Ovary (tissue), 9 donors: ENCODE data around the gene AMOTL2. TPM values are rescaled to one million over a fixed set of nuclear protein-coding genes. Genes with fewer than 3 reads are reported as not detected.

ENCODE experiments used
- DNase-seq, 5 donors: peaks; one replicate each; pipeline ENCODE4 v3.0.0-alpha.2; 2019 to 2020
- H3K27ac ChIP-seq, 2 donors: fragments of 200-600 bp; one replicate each; pipeline versions ENCODE4 v1.5.1 to v1.8.0; 2019 to 2022
- H3K27me3 ChIP-seq: fragments of 200-600 bp; one replicate; pipeline ENCODE4 v1.8.0; 2022
- H3K36me3 ChIP-seq: fragments of 200-600 bp; sonication (generic); one replicate; pipeline ENCODE4 v1.5.1; 2019
- H3K4me1 ChIP-seq: one replicate; pipeline ENCODE4 v1.8.1; 2013; ENCODE audit warnings: mild to moderate bottlenecking, moderate library complexity; ENCODE audit not compliant: insufficient read depth
- H3K4me3 ChIP-seq: fragments of 200-600 bp; sonication (generic); one replicate; pipeline ENCODE4 v1.5.1; 2017
- H3K9me3 ChIP-seq, 2 donors: fragments of 200-600 bp in 1 of 2; sonication (generic) in 1 of 2; one replicate each; pipeline versions ENCODE4 v1.5.1 to v1.8.1; 2013 to 2019; ENCODE audit warnings: mild to moderate bottlenecking in 1 of 2, moderate library complexity in 1 of 2
- EP300 ChIP-seq: sonication (generic); formaldehyde crosslinking; IDR thresholded peaks from one replicate; pipeline ENCODE4 v1.6.1; 2017; ENCODE audit warnings: antibody characterized with exemption
- POLR2A ChIP-seq: fragments of 450-650 bp; IDR thresholded peaks from one replicate; pipeline ENCODE4 v1.6.1; 2017; ENCODE audit warnings: antibody characterized with exemption, mild to moderate bottlenecking, moderate library complexity
- WGBS, 3 donors: extraction: QIAGEN DNeasy Blood & Tissue Kit in 1 of 3; methylation state at CpG; one replicate each; pipeline versions ENCODE4 v1.1.5 to v1.1.7; 2013 to 2017; 5-methylcytosine and 5-hydroxymethylcytosine counted together
- intact Hi-C, 4 donors: fragments of 100-400 bp; cut with DNase I; formaldehyde crosslinking; loops; one replicate each; pipeline versions ENCODE4 v1.11.0 to v1.15.1; 2022 to 2023
- polyA plus RNA-seq, 2 donors: library from polyadenylated mRNA; stranded (reverse); fragments of 200-250 nt in 1 of 2; fragments of 350-450 nt in 1 of 2; fragmentation: Illumina TruSeq in 1 of 2; extraction: RNeasy Lipid Tissue Mini Kit (QIAGEN cat#74804) in 1 of 2; gene quantifications; one replicate each; pipeline ENCODE4 v1.2.3, GENCODE V29; 2013 to 2014
- total RNA-seq, 7 donors: library from RNA; depleted of rRNA in 2 of 7; stranded (reverse); fragments of >200 nt in 2 of 7; fragmentation: NEBNext Ultra II Directional in 3 of 7; extraction: Animal tissue kit (Norgen Biotek cat#: 25700) in 3 of 7; gene quantifications; one replicate each; pipeline versions ENCODE4 v1.1.0 to v1.2.4, GENCODE V29; 2016 to 2023
- TF ChIP-seq, protein P1 (sequence below), 3 donors: fragments of 450-650 bp in 2 of 3; fragments of 200-600 bp in 1 of 3; IDR thresholded peaks; one replicate each; pipeline versions ENCODE4 v1.5.1 to v1.8.0; 2016 to 2022; ENCODE audit warnings: antibody characterized with exemption in 3 of 3, mild to moderate bottlenecking in 1 of 3
- donor health status: DM: no; HTN: no; CAD: no; lungs with moderate emphysema.
- donor health status: DM: no; HTN: no; CAD: no.
- donor health status: Bipolar disorder and iron deficiency.
- donor health status: DM: yes; HTN: yes; CAD: no.
- donor health status: DM: no; HTN: no; CAD: no.
- donor health status: DM: yes; HTN: yes; CAD: no.

Gene AMOTL2
- total and polyA plus RNA-seq, 9 donors, result 20.5 to 60.4 (median 42.4) TPM

- H3K9me3 ChIP-seq, result no peaks in the 10 kb centered on the region
- no peaks in the 10 kb centered on the region for H3K36me3 ChIP-seq
- no peak for DNase-seq
- H3K4me1 ChIP-seq, result no peaks in the 10 kb centered on the region
- 86 to 91% (median 87%) methylated on average over 7 of the region's 7 CpGs for WGBS, 3 donors
- H3K27me3 ChIP-seq, result no peaks in the 10 kb centered on the region
- TF ChIP-seq, protein P1, sequence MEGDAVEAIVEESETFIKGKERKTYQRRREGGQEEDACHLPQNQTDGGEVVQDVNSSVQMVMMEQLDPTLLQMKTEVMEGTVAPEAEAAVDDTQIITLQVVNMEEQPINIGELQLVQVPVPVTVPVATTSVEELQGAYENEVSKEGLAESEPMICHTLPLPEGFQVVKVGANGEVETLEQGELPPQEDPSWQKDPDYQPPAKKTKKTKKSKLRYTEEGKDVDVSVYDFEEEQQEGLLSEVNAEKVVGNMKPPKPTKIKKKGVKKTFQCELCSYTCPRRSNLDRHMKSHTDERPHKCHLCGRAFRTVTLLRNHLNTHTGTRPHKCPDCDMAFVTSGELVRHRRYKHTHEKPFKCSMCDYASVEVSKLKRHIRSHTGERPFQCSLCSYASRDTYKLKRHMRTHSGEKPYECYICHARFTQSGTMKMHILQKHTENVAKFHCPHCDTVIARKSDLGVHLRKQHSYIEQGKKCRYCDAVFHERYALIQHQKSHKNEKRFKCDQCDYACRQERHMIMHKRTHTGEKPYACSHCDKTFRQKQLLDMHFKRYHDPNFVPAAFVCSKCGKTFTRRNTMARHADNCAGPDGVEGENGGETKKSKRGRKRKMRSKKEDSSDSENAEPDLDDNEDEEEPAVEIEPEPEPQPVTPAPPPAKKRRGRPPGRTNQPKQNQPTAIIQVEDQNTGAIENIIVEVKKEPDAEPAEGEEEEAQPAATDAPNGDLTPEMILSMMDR (IDR thresholded peaks at IDR 0.05), result no peak
- TF ChIP-seq POLR2A (no peak), EP300 (no peak)
- H3K4me3 ChIP-seq, result no peak overlapping the region
- intact Hi-C loops, result no loop called here
- H3K27ac ChIP-seq, result no peak overlapping the region
Measured at GRCh38 chr3:134397755-134398154, 23.5 kb upstream of the AMOTL2 start.

GRCh38 chr3:134395103-134395502, 20.9 kb upstream of the AMOTL2 start:
- TF ChIP-seq EP300 (no peak), POLR2A (no peak)
- TF ChIP-seq, protein P1 (IDR thresholded peaks at IDR 0.05), result no peak
- Histone ChIP-seq H3K27ac (no peak overlapping the region), H3K4me1 (no peaks in the 10 kb centered on the region), H3K27me3 (no peaks in the 10 kb centered on the region), H3K36me3 (no peaks in the 10 kb centered on the region), H3K4me3 (no peak overlapping the region), H3K9me3 (no peaks in the 10 kb centered on the region)
- intact Hi-C loops, result no loop called here
- no peak for DNase-seq
- WGBS, 3 donors, result 79 to 93% (median 84%) methylated on average over 1 of the region's 1 CpG

DNA sequence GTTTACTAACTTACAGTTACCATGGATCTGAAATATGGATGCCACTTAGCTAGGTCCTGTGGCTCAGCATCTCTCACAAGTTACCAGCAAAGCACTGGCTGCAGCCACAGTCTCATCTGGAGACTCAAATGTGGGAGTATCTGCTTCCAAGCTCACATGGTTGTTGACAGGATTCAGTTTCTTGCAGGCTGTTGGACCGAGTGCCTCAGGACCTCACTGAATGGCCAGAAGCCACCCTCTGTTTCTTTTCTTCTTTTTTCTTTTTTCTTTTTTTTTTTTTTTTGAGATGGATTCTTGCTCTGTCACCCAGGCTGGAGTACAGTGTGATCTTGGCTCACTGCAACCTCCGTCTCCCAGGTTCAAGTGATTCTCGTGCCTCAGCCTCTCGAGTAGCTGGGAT, 20.1 kb upstream of the AMOTL2 start:
- Histone ChIP-seq H3K27me3 (no peaks in the 10 kb centered on the region), H3K27ac (no peak overlapping the region), H3K36me3 (no peaks in the 10 kb centered on the region), H3K4me1 (no peaks in the 10 kb centered on the region), H3K9me3 (no peaks in the 10 kb centered on the region), H3K4me3 (no peak overlapping the region)
- TF ChIP-seq POLR2A, result no peak
- TF ChIP-seq EP300, result no peak
- TF ChIP-seq, protein P1 (IDR thresholded peaks at IDR 0.05), result no peak
- 56 to 74% (median 68%) methylated on average over 4 of the region's 4 CpGs for WGBS, 3 donors
- intact Hi-C loops, result no loop called here
- DNase-seq, result no peak

- no peaks in the 10 kb centered on the region for H3K9me3 ChIP-seq
- no peaks in the 10 kb centered on the region for H3K4me1 ChIP-seq
- H3K36me3 ChIP-seq, result no peaks in the 10 kb centered on the region
- no peak overlapping the region for H3K27ac ChIP-seq
- intact Hi-C loops, result no loop called here
- no peak overlapping the region for H3K4me3 ChIP-seq
- TF ChIP-seq EP300, result no peak
- TF ChIP-seq, protein P1 (IDR thresholded peaks at IDR 0.05), result no peak
- DNase-seq, result no peak
- WGBS, 3 donors, result 5 to 8% (median 6%) methylated on average over 2 of the region's 2 CpGs
- no peaks in the 10 kb centered on the region for H3K27me3 ChIP-seq
Measured at GRCh38 chr3:134393074-134393473, 18.8 kb upstream of the AMOTL2 start.
